Endothelial cell of umbilical vein (primary cell): Measurements from ENCODE around the gene ZBTB18. TPM values are rescaled to one million over a fixed set of nuclear protein-coding genes. Genes with fewer than 3 reads are reported as not detected.

ENCODE experiments used
- BruUV-seq: library from RNA; stranded (reverse); fragments of 400-500 nt; replicated peaks from 2 replicates; lab custom pipeline; 2021; lab: Mats Ljungman, UMichigan
- CTCF ChIA-PET: fragments of 300-600, 350-600 bp; sonication (Branson Sonifier 250); formaldehyde crosslinking; loops from one replicate; lab custom pipeline; 2021; ENCODE audit warnings: antibody characterized with exemption, inconsistent platforms; lab: Charles Lee
- POLR2A ChIA-PET: fragments of 300-600, 350-600 bp; sonication (Branson Sonifier 250); formaldehyde crosslinking; loops from one replicate; lab custom pipeline; 2021; ENCODE audit warnings: antibody characterized with exemption, inconsistent platforms; lab: Charles Lee
- DNase-seq: peaks from one replicate; pipeline ENCODE4 v3.0.0-alpha.2; 2011; ENCODE audit warnings: low read depth, low spot score
- FAIRE-seq: peaks from 2 replicates; lab custom pipeline; 2011; peaks lifted over from hg19 to GRCh38; lab: Jason Lieb, UNC
- H2AFZ ChIP-seq: 2 replicates; pipeline ENCODE4 v1.6.0; 2012; ENCODE audit warnings: low read depth, low read length, control low read depth, inconsistent platforms
- H3K27ac ChIP-seq: 2 replicates; pipeline ENCODE4 v1.5.1; 2011; ENCODE audit warnings: low read depth, mild to moderate bottlenecking, control low read depth, low read length, moderate library complexity; ENCODE audit not compliant: insufficient read depth
- H3K27me3 ChIP-seq, 2 experiments: 2 replicates each; pipeline versions ENCODE4 v1.6.0 to v1.6.1; 2011; ENCODE audit warnings: low read length in 2 of 2, mixed read lengths in 1 of 2; ENCODE audit not compliant: control insufficient read depth in 2 of 2, insufficient read depth in 2 of 2
- H3K36me3 ChIP-seq, 2 experiments: 2 replicates in 1 of 2; 3 replicates in 1 of 2; pipeline ENCODE4 v1.5.1; 2011; ENCODE audit warnings: low read length in 2 of 2, mild to moderate bottlenecking in 1 of 2, moderate library complexity in 1 of 2; ENCODE audit not compliant: control insufficient read depth in 2 of 2, insufficient read depth in 2 of 2; ENCODE audit errors: extremely low read depth in 1 of 2
- H3K4me1 ChIP-seq: 3 replicates; pipeline ENCODE4 v1.5.1; 2011; ENCODE audit warnings: mild to moderate bottlenecking, low read length; ENCODE audit not compliant: control insufficient read depth, insufficient read depth; ENCODE audit errors: extremely low read depth
- H3K4me2 ChIP-seq: 2 replicates; pipeline ENCODE4 v1.6.1; 2011; ENCODE audit warnings: low read length, control low read depth, mixed read lengths; ENCODE audit not compliant: insufficient read depth
- H3K4me3 ChIP-seq, 3 experiments: fragments of 200-600 bp in 1 of 3; sonication (generic), shearing (Covaris generic) in 1 of 3; replicated peaks in 1 of 3; 2 replicates each; pipeline ENCODE4 v1.5.1; 2011 to 2016; ENCODE audit warnings: control low read depth in 3 of 3, low read length in 3 of 3, mild to moderate bottlenecking in 2 of 3, inconsistent platforms in 1 of 3, low read depth in 1 of 3, moderate library complexity in 1 of 3; ENCODE audit not compliant: insufficient read depth in 1 of 3
- H3K79me2 ChIP-seq: 2 replicates; pipeline ENCODE4 v1.6.0; 2012; ENCODE audit warnings: low read length, inconsistent platforms; ENCODE audit not compliant: control insufficient read depth, insufficient read depth
- H3K9ac ChIP-seq: replicated peaks from 2 replicates; pipeline ENCODE3; 2011; ENCODE audit warnings: low read length, control low read depth; ENCODE audit not compliant: insufficient read depth; ENCODE audit errors: extremely low read depth
- H3K9me1 ChIP-seq: replicated peaks from 3 replicates; pipeline ENCODE4 v1.6.0; 2011; ENCODE audit warnings: mild to moderate bottlenecking, low read length; ENCODE audit not compliant: control insufficient read depth, insufficient read depth; ENCODE audit errors: extremely low read depth
- H3K9me3 ChIP-seq: replicated peaks from 2 replicates; pipeline ENCODE4 v1.5.1; 2012; ENCODE audit warnings: low read length, inconsistent platforms; ENCODE audit not compliant: control insufficient read depth, insufficient read depth
- H4K20me1 ChIP-seq: replicated peaks from 2 replicates; pipeline ENCODE3; 2011; ENCODE audit warnings: mild to moderate bottlenecking, low read length; ENCODE audit not compliant: control insufficient read depth, insufficient read depth; ENCODE audit errors: extremely low read depth
- EZH2 ChIP-seq: IDR thresholded peaks from 2 replicates; pipeline ENCODE4 v1.6.1; 2012; ENCODE audit warnings: borderline replicate concordance, low read depth, mild to moderate bottlenecking, moderate library complexity, low read length, inconsistent platforms; ENCODE audit not compliant: severe bottlenecking
- FOS ChIP-seq: IDR thresholded peaks from 2 replicates; pipeline ENCODE4 v1.6.1; 2011; ENCODE audit warnings: mild to moderate bottlenecking, low read length, moderate library complexity, borderline replicate concordance; ENCODE audit not compliant: insufficient read depth
- GATA2 ChIP-seq: IDR thresholded peaks from 2 replicates; pipeline ENCODE4 v1.7.0; 2011; ENCODE audit warnings: low read depth, mild to moderate bottlenecking, moderate library complexity, mixed read lengths, low read length; ENCODE audit not compliant: insufficient read length, insufficient read depth
- JUN ChIP-seq: IDR thresholded peaks from 2 replicates; pipeline ENCODE4 v1.6.1; 2011; ENCODE audit warnings: borderline replicate concordance, low read depth; ENCODE audit not compliant: insufficient read length, insufficient read depth
- MYC ChIP-seq: IDR thresholded peaks from one replicate; pipeline ENCODE4 v1.6.1; 2011; ENCODE audit warnings: mild to moderate bottlenecking, low read depth, low read length
- POLR2AphosphoS5 ChIP-seq: IDR thresholded peaks from 2 replicates; pipeline ENCODE4 v1.6.1; 2012; ENCODE audit warnings: low read depth, mild to moderate bottlenecking, control low read depth, low read length, moderate library complexity; ENCODE audit not compliant: insufficient read depth
- dilution Hi-C: fragments of 300-500 bp; cut with MboI; formaldehyde crosslinking; loops from one replicate; pipeline ENCODE4 v1.15.0; 2019; ENCODE audit warnings: low sequenced_read_pairs; ENCODE audit not compliant: extremely low pct_ligation_motif_present
- intact Hi-C: fragments of 100-400 bp; cut with micrococcal nuclease; formaldehyde crosslinking; loops from one replicate; pipeline ENCODE4 v1.10.0; 2022
- polyA plus RNA-seq, 4 experiments: library from polyadenylated mRNA; depleted of rRNA in 3 of 4; stranded (reverse) in 3 of 4; unstranded in 1 of 4; fragments of >200 nt; gene quantifications; 2 replicates each; pipeline versions ENCODE4 v1.2.1 to v1.2.3, GENCODE V29; 2011 to 2012; ENCODE audit warnings: missing spikeins in 1 of 4
- total RNA-seq: library from RNA; stranded (reverse); gene quantifications from 2 replicates; pipeline ENCODE4 v1.2.3, GENCODE V29; 2021
- TF ChIP-seq, protein P1 (sequence below): IDR thresholded peaks from 2 replicates; pipeline ENCODE4 v1.6.1; 2011; ENCODE audit not compliant: insufficient read depth, insufficient read length
- TF ChIP-seq, protein P2 (sequence below), 2 donors: IDR thresholded peaks; 1 replicate in 1 of 2; 2 replicates in 1 of 2; pipeline ENCODE4 v1.5.1; 2011; ENCODE audit warnings: low read length in 2 of 2, mild to moderate bottlenecking in 2 of 2, moderate library complexity in 2 of 2, control low read depth in 1 of 2, inconsistent platforms in 1 of 2, low read depth in 1 of 2; ENCODE audit not compliant: insufficient read depth in 1 of 2; ENCODE audit errors: extremely low read depth in 1 of 2

ZBTB18 gene
- total and polyA plus RNA-seq, 2 donors (not counting 3 experiments of a cell fraction or from before 2014, with no cell fraction given) = 15.5 to 21.1 TPM

DNA sequence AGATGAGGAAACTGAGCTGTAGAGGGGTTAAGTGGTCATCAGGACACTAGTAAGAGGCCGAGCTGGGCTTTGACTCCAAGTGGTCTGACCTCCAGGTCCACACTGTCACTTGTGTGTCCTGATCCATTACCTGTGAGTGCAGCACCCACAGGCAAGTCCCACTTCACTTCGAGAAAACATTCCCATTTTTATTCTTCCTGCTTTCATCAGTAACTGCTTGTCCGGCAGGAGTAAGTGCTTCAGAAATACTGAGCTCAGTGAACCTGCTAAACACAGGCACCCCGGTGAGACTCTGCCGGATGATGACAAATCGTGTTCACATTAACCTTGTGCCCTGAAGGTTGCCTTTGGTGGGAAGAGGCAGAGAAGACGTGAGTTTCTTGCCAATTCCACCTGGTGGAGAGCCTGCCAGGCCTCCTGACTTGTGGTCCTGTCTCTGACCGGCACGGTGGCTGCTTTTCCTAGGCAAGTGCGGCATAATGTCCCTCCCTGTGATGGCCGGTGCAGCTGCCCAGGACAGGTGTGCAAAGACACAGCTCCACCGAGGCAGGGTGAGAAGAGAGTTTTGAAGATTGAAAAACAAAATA, 29.4 kb downstream of the ZBTB18 start:
- Histone ChIP-seq H3K27ac (no peak overlapping the region), H4K20me1 (no peaks in the 10 kb centered on the region), H3K9me1 (no peaks in the 10 kb centered on the region), H3K4me2 (no peak overlapping the region), H3K79me2 (no peaks in the 10 kb centered on the region), H3K27me3 (peaks cover 6 to 11% of the 10 kb centered on the region in 2 experiments), H3K9ac (no peak overlapping the region), H3K4me3 (no peak overlapping the region), H3K4me1 (no peaks in the 10 kb centered on the region), H3K36me3 (no peaks in the 10 kb centered on the region), H3K9me3 (no peaks in the 10 kb centered on the region), H2AFZ (no peak overlapping the region)
- no TSS peak for BruUV-seq
- FAIRE-seq (no peak), DNase-seq (no peak)
- intact Hi-C loops (no loop called here), dilution Hi-C loops (no loop called here)
- ChIA-PET POLR2A (interaction anchor here (0.7 kb wide), 1 partner anchor 40 kb away, joined by 5 read pairs; no protein-coding TSS in a partner anchor), CTCF (interaction anchor here (1.5 kb wide), 1 partner anchor 15 kb away, joined by 4 read pairs; no protein-coding TSS in a partner anchor)
- TF ChIP-seq MYC (no peak), FOS (no peak), JUN (no peak), EZH2 (no peak), POLR2AphosphoS5 (no peak), GATA2 (no peak)
- TF ChIP-seq, protein P1, sequence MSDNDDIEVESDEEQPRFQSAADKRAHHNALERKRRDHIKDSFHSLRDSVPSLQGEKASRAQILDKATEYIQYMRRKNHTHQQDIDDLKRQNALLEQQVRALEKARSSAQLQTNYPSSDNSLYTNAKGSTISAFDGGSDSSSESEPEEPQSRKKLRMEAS = no peak
- TF ChIP-seq, protein P2, sequence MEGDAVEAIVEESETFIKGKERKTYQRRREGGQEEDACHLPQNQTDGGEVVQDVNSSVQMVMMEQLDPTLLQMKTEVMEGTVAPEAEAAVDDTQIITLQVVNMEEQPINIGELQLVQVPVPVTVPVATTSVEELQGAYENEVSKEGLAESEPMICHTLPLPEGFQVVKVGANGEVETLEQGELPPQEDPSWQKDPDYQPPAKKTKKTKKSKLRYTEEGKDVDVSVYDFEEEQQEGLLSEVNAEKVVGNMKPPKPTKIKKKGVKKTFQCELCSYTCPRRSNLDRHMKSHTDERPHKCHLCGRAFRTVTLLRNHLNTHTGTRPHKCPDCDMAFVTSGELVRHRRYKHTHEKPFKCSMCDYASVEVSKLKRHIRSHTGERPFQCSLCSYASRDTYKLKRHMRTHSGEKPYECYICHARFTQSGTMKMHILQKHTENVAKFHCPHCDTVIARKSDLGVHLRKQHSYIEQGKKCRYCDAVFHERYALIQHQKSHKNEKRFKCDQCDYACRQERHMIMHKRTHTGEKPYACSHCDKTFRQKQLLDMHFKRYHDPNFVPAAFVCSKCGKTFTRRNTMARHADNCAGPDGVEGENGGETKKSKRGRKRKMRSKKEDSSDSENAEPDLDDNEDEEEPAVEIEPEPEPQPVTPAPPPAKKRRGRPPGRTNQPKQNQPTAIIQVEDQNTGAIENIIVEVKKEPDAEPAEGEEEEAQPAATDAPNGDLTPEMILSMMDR (IDR thresholded peaks at IDR 0.05; ENCODE audit: extremely low read depth in 1 of 2, insufficient read depth in 1 of 2, low read depth in 1 of 2, low read length in 2 of 2) = no peak
